ENCODE results near the gene QKI.

The QKI gene

DNA sequence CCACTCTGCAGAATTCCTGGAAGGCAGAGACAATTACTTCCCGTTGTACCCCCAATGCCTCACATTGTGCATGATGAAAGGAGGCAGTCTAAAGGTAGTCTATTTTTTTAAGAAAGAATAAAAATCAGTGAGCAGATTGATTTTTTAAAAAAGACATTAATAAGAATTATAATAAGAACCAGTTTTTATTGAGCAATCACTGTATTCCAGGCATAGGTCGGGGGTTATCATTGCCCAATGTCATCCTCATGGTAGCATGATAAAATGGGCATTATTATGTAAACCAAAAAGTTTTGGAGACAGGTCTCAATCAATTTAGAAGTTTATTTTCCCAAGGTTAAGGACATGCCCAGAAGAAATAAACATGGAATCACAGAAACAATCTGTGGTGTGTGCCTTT lies 14.0 kb upstream of the QKI start:
- H2AFZ ChIP-seq (ENCODE audit: low read length), result no peak overlapping the region

GRCh38 chr6:163401039-163401885 lies 13.3 kb upstream of the QKI start:
- DNase-seq, result no peak
- no peak overlapping the region for H3K4me2 ChIP-seq (ENCODE audit: low read depth, low read length)

More for the DNA sequence above, 14.0 kb upstream of the QKI start:
- H3K27me3 ChIP-seq (replicated peaks; ENCODE audit: insufficient read depth, low read length), result no peaks in the 10 kb centered on the region
- H3K36me3 ChIP-seq (replicated peaks; ENCODE audit: insufficient read depth, low read length), result no peaks in the 10 kb centered on the region
- no peak overlapping the region for H3K4me2 ChIP-seq (ENCODE audit: low read depth, low read length)
- no peaks in the 10 kb centered on the region for H3K9me3 ChIP-seq (replicated peaks; ENCODE audit: insufficient read depth, low read length)
- H3F3A ChIP-seq (ENCODE audit: insufficient read depth, low read length), result no peaks in the 10 kb centered on the region
- no peaks in the 10 kb centered on the region for H3K4me1 ChIP-seq (ENCODE audit: low read length)
- TF ChIP-seq EZH2 (optimal IDR thresholded peaks at IDR 0.05; ENCODE audit: low read depth, low read length) (no peak), EZH2phosphoT487 (IDR thresholded peaks at IDR 0.05; ENCODE audit: low read length) (no peak)
- TF ChIP-seq, protein P1, sequence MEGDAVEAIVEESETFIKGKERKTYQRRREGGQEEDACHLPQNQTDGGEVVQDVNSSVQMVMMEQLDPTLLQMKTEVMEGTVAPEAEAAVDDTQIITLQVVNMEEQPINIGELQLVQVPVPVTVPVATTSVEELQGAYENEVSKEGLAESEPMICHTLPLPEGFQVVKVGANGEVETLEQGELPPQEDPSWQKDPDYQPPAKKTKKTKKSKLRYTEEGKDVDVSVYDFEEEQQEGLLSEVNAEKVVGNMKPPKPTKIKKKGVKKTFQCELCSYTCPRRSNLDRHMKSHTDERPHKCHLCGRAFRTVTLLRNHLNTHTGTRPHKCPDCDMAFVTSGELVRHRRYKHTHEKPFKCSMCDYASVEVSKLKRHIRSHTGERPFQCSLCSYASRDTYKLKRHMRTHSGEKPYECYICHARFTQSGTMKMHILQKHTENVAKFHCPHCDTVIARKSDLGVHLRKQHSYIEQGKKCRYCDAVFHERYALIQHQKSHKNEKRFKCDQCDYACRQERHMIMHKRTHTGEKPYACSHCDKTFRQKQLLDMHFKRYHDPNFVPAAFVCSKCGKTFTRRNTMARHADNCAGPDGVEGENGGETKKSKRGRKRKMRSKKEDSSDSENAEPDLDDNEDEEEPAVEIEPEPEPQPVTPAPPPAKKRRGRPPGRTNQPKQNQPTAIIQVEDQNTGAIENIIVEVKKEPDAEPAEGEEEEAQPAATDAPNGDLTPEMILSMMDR (IDR thresholded peaks at IDR 0.05; ENCODE audit: low read length), result no peak
- H4K20me1 ChIP-seq (ENCODE audit: insufficient read depth, low read length), result no peaks in the 10 kb centered on the region
- no peak overlapping the region for H3K9ac ChIP-seq (ENCODE audit: low read length)
- no peak for DNase-seq
- no peak overlapping the region for H3K4me3 ChIP-seq (ENCODE audit: low read length)
- H3K79me2 ChIP-seq (ENCODE audit: low read length), result no peaks in the 10 kb centered on the region
- no peaks in the 10 kb centered on the region for H3K9me2 ChIP-seq (replicated peaks; ENCODE audit: insufficient read depth, low read length)
- H3K27ac ChIP-seq (ENCODE audit: low read length), result no peak overlapping the region

GRCh38 chr6:163402616-163403015 lies 11.9 kb upstream of the QKI start:
- no peak for DNase-seq
- no peak overlapping the region for H3K4me2 ChIP-seq (ENCODE audit: low read depth, low read length)
- H3K27me3 ChIP-seq (replicated peaks; ENCODE audit: insufficient read depth, low read length), result no peaks in the 10 kb centered on the region
- H3K4me1 ChIP-seq (ENCODE audit: low read length), result no peaks in the 10 kb centered on the region
- no peak overlapping the region for H3K4me3 ChIP-seq (ENCODE audit: low read length)
- H4K20me1 ChIP-seq (ENCODE audit: insufficient read depth, low read length), result no peaks in the 10 kb centered on the region
- TF ChIP-seq EZH2 (optimal IDR thresholded peaks at IDR 0.05; ENCODE audit: low read depth, low read length) (no peak), EZH2phosphoT487 (IDR thresholded peaks at IDR 0.05; ENCODE audit: low read length) (no peak)
- TF ChIP-seq, protein P1 (IDR thresholded peaks at IDR 0.05; ENCODE audit: low read length), result no peak
- no peaks in the 10 kb centered on the region for H3K9me3 ChIP-seq (replicated peaks; ENCODE audit: insufficient read depth, low read length)
- H3K9me2 ChIP-seq (replicated peaks; ENCODE audit: insufficient read depth, low read length), result no peaks in the 10 kb centered on the region
- no peak overlapping the region for H3K9ac ChIP-seq (ENCODE audit: low read length)
- no peak overlapping the region for H2AFZ ChIP-seq (ENCODE audit: low read length)
- H3F3A ChIP-seq (ENCODE audit: insufficient read depth, low read length), result no peaks in the 10 kb centered on the region
- H3K79me2 ChIP-seq (ENCODE audit: low read length), result no peaks in the 10 kb centered on the region
- no peaks in the 10 kb centered on the region for H3K36me3 ChIP-seq (replicated peaks; ENCODE audit: insufficient read depth, low read length)
- H3K27ac ChIP-seq (ENCODE audit: low read length), result no peak overlapping the region

More at GRCh38 chr6:163401039-163401885, 13.3 kb upstream of the QKI start:
- Histone ChIP-seq H3K4me3 (ENCODE audit: low read length) (no peak overlapping the region), H3K9ac (ENCODE audit: low read length) (no peak overlapping the region), H3K27ac (ENCODE audit: low read length) (no peak overlapping the region), H3F3A (ENCODE audit: insufficient read depth, low read length) (no peaks in the 10 kb centered on the region), H3K79me2 (ENCODE audit: low read length) (no peaks in the 10 kb centered on the region), H3K4me1 (ENCODE audit: low read length) (no peaks in the 10 kb centered on the region), H3K9me3 (replicated peaks; ENCODE audit: insufficient read depth, low read length) (no peaks in the 10 kb centered on the region), H4K20me1 (ENCODE audit: insufficient read depth, low read length) (no peaks in the 10 kb centered on the region), H2AFZ (ENCODE audit: low read length) (no peak overlapping the region), H3K36me3 (replicated peaks; ENCODE audit: insufficient read depth, low read length) (no peaks in the 10 kb centered on the region), H3K9me2 (replicated peaks; ENCODE audit: insufficient read depth, low read length) (no peaks in the 10 kb centered on the region), H3K27me3 (replicated peaks; ENCODE audit: insufficient read depth, low read length) (no peaks in the 10 kb centered on the region)
- TF ChIP-seq, protein P1 (IDR thresholded peaks at IDR 0.05; ENCODE audit: low read length), result no peak
- TF ChIP-seq EZH2phosphoT487 (IDR thresholded peaks at IDR 0.05; ENCODE audit: low read length) (no peak), EZH2 (optimal IDR thresholded peaks at IDR 0.05; ENCODE audit: low read depth, low read length) (no peak)

Data from MM.1S (cell line).